Heart left ventricle (tissue), 13 donors: ENCODE data around the gene OR51V1.

Experiments used
- CTCF ChIP-seq, 12 donors: fragments of 200-600 bp; sonication (generic) in 4 of 12; IDR thresholded peaks; one replicate each; pipeline versions ENCODE4 v1.5.0 to v1.8.0; 2018 to 2022; ENCODE audit warnings: antibody characterized with exemption in 12 of 12, mild to moderate bottlenecking in 5 of 12
- POLR2A ChIP-seq, 2 donors: fragments of 450-650 bp; IDR thresholded peaks; one replicate each; pipeline ENCODE4 v1.6.1; 2017; ENCODE audit warnings: antibody characterized with exemption in 2 of 2, mild to moderate bottlenecking in 2 of 2, moderate library complexity in 2 of 2
- donor health status: ischemic (EF 13 %, LVEDD 7.1; RV severe dilation, severe dysfunction).
- donor health status: DM: no; HTN: yes; CAD: no.
- donor health status: DM: no; HTN: no; CAD: no.
- donor health status: ischemic (EF 25% LVEDD 6.9; RV normal size, moderate dysfunction).
- donor health status: ischemic (EF 25% LVEDD 5.7; RV mildly dilated, moderate dysfunction).
- donor health status: ischemic (EF 35%, LVEDD 5.7; RV mildly dilated, moderate dysfunction).
- donor health status: nonischemic (EF 11% LVEDD 7.7; RV severe dilation, severe dysfunction).
- donor health status: DM: yes; HTN: yes; CAD: no.
- donor health status: PGD.
- donor health status: ischemic (EF 29% LVEDD 5.4; RV normal size, mild dysfunction).
- donor health status: nonischemic (EF 23%, LVEDD 6.1; RV moderate dilation, normal function).

- no peak for TF ChIP-seq CTCF (IDR thresholded peaks at IDR 0.05)
- TF ChIP-seq POLR2A (IDR thresholded peaks at IDR 0.05), result no peak
Measured at GRCh38 chr11:5234381-5234834, 33.9 kb upstream of the OR51V1 start, which contains the start of gene HBD.
